AG08396 (cell line): Measurements from ENCODE around the gene EXOC2.
A peak's percentile ranks its signal among the peaks of the same experiment; 100 is the strongest.
"Not testable (repeated sequence)": the region's sequence is repeated elsewhere in the genome, so short reads cannot be mapped to it uniquely, and the experiment has no call there.

Experiments used
- DNase-seq: peaks from one replicate; pipeline ENCODE4 v3.0.0; 2012; ENCODE audit warnings: low spot score, mixed read lengths

Gene EXOC2

GRCh38 chr6:710601-711571 is 17.9 kb upstream of the EXOC2 start:
- DNase-seq: peak; percentile 70

DNA sequence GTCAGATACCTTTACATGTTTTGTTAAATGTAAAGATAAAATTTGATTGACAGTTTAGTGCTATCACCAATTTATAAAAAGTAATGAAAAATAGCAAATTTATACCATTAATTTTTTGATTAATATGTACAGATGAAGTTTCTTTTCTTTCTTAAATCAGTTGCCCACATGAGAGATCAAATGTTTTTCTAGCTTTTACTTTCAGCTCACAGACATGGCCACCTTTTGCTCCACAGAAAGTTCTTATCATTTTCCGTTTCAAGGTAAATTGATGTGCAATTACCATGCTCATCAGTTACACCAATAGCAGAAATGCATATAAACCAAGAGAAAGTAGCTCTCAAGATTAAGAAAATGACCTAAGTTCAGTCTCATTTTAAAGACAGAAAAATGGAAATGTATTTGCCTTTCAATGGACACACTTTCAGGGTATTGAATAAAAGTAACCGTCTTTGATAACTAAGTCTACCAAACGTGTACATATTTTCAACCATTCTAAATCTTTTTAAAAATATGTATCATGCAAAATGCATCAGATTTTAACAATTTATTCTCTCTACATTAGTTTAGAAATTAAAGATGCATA is 16.6 kb upstream of the EXOC2 start:
- DNase-seq: no peak

GRCh38 chr6:708237-708598 is 15.3 kb upstream of the EXOC2 start:
- DNase-seq: no peak

DNA sequence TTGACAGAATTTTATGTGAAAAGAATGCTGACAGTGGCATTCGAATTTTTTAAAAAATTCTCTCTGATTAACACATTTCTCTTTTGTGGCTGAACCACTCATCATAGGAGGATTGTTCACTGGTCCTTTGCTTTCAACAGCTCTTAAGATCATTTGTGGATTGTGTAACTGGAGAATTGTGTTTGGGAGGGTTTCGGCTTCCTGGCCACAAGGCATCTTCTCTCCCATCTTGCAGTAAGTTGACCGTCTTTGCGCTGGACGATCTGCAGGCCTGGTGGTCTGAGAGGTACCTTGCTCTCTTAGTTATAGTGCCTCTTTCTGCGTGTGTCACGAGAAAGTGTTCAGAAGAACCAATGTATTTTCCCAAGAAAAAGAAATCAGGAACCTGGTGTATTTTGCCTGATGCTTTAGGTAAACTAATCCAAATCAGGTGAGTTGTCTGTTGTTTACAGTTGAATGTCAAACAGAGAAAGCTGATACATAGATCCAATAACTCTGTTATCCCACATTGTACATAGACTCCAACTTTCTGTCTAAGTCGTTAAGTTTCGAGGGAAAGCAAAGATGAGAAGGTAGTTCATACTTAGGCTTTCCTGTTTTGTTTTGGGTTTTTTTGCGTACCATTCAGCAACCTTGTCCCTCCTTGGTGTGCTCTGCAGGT is 14.8 kb upstream of the EXOC2 start:
- peak; percentile 40 for DNase-seq

DNA sequence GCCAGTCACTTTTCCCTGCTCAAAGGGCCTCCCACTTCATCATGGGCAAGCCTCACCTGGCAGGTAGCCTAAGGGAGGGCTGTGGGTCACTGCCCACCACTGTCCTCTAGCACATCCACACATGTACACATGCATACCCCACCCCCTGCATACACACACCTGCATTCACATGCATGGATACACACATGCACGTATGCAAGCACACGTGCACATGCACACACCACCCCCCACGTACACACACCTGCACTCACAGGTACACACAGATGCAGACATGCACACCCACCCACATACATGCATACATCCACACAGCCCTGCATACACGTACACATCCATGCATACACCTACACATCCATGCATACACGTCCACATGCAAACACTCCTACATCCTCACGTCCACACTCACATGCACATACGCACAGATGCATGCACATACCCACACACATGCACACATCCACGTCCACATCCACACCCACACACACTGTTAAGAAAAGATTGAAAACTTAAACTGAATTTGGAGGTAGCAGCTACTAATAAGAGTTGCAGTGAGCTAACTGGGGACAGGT is 14.0 kb upstream of the EXOC2 start:
- DNase-seq: no peak

GRCh38 chr6:706146-706545 is 13.2 kb upstream of the EXOC2 start:
- peak; percentile 48 for DNase-seq

- DNase-seq: no peak
Observed at GRCh38 chr6:705047-705446, 12.1 kb upstream of the EXOC2 start.

DNA sequence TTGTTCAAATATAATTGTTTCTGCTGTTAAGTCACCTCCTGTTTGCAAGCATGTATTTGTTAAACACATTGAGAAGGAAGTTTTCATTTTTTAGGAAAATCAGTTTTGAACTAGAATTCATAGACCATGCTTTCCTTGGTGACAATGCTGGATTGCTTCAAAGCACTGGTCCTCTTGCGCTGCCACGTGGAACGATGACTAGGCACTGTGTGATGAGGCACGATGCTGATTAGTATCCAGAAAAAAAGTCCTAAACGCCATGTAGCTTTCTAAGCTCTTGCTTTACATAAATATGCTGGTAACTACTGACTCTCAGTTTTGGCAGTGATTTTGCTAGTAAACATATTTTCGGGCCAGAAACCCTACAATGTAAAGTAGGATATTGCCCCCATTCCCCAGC is 11.1 kb upstream of the EXOC2 start:
- DNase-seq: peak; percentile 76

DNA sequence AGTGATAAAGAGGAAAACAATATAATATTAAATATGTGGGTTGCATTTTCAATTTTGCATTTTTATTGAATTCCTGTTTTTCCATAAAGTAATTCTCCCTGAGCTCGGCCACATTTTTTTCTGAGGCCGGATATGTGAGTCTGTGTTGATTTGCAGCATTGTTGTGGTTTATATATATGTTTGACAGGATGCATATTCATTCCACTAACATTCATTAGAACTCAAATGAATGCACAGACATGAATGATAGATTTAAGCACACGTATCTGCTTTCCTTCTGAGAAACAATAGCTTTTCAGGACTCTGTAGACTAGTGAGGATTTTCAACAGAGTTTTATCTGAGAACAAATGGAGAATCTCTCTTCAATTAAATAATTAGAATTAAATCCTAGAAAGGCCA is 10.6 kb upstream of the EXOC2 start:
- DNase-seq: no peak

DNA sequence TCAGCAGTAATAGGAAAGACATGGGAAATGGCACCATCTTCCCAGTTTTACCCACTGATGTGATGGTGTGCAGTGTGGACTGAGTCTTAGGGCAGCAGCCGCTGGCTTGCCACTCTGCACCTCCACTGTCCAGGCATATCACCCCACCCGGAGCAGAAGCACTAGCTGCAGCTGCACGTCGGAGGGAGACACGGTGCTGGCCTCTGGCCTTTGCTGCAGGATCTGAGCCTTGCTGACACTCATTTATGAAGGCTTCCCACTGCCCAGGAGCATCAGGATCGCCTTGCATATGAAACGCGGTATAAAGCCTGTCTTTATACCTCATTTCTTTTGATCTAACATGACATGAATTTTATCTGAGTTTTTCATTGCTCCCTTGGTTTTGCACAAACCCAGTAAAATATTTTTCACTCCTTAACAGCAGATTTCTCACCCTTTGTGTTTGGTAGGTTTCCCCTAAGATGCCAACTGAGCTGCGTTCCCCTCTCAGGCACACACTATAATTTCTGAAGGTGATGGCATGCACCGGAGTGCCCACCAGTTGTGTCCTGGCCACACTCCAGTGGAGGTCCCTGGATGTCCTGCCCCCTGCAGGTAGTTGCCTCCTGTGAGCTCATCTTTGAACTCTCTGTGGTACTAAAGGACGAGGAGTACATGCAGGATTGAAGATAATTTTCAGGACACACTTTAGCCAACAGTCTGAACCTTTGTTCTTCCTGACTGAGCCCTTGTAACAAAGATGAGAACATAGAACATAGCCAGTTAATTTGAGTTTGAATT is 9.0 kb upstream of the EXOC2 start:
- DNase-seq: no peak

GRCh38 chr6:701215-701614 is 8.3 kb upstream of the EXOC2 start:
- DNase-seq: no peak

DNA sequence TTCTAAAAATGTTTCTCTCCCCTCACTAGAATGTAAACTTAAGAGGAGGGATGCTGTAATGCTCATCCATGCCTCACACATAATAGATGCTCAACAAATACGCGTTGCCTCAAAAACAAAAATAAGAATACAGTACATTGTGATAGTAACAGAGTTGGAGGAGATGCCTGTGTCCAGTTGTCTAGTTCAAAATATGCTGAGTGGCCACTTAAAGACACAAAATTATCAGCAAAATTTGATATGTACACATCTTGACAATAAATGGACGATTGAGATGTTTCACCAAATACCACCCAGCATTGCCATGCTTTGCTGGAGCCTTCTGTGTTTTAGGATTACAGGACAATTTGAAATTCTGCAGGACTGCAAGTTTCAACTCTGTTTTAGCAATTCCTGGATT is 7.6 kb upstream of the EXOC2 start:
- DNase-seq: no peak

DNA sequence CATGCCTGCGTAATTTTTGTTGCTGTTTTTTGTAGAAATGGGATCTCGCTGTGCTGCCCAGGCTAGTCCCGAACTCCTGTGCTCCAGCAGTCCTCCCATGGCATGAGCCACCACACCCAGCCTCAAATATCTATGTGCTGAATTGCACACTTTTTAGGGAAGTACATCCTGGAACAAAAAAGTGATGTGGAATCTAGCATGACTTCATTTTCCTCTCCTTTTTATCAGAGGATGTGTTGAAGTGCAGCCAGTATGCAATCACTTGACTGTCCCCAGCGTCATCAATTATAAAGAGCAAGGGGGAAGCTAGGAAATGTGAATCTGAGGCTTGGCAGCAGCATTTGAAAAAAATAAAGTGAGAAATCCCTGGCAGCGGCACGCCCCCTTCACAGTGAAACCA is 6.4 kb upstream of the EXOC2 start:
- DNase-seq: no peak

DNA sequence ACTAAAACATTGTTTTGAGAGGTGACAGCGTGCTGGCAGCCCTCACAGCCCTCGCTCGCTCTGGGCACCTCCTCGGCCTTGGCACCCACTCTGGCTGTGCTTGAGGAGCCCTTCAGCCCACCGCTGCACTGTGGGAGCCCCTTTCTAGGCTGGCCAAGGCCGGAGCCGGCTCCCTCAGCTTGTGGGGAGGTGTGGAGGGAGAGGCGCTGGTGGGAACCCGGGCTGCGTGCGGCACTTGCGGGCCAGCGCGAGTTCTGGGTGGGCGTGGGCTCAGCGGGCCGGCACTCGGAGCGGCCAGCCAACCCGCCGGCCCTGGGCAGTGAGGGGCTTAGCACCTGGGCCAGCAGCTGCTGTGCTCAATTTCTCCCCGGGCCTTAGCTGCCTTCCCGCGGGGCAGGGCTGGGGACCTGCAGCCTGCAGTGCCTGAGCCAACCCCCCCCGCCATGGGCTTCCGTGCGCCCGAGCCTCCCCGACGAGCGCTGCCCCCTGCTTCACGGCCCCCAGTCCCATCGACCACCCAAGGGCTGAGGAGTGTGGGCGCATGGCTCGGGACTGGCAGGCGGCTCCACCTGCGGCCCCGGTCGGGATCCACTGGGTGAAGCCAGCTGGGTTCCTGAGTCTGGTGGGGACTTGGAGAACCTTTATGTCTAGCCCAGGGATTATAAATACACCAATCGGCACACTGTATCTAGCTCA is 1.6 kb upstream of the EXOC2 start:
- DNase-seq: not testable (repeated sequence)

DNA sequence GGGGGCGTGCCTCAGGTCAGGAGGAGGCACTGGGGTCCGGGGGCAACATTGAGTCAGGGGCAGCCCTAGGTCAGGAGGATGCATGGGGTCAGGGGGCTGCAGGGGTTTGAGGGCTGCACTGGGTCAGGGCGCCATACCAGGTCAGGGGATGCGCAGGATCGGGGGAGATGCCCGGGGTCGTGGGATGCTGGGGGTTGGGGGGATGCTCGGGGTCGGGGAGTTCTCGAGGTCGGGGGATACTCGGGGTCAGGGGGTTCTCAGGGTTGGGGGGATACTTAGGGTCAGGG is 727 bp upstream of the EXOC2 start:
- DNase-seq: no peak

DNA sequence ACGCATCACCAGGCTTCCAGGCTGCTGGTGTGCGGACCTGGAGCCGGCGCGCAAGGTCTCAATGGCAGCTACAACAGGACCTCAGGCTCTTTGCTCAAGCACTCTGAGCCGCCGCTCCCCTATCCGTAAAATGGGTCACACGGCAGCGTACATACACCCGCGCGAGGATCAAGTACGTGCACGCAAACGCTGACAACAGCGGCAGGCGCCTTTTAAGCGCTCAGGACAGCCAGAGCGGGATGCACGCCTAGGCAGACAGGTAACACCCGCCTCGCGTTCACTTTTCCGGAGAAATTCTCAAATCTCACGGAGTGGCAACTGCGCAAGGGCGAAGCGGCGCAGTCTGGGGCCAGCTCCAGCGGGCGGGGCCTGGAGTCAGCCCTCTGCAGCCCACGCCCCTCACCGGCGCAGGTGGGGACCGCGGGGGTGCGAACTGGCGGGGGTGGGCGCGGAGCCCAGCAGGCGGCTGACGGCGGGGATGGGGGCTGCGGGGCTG is 535 bp downstream of the EXOC2 start:
- peak; percentile 54 for DNase-seq

DNA sequence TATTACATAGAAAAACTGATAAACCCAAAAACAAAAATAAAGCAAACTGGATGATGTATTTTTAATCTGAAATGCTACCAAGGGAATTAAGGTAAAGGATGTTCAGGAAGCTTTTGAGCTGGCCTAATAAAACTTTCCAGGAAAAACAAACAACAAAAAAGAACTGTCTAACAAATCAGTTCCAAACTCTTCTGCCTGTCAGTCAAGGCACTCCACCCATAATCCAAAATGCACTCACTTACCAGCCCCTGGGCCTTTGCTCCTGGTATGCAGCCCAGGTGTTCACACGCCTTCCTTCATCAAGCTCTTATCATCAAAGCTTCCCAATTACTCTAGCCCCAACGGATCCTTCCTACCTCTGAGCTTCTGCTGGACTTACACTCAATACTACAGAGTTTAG is 3.7 kb downstream of the EXOC2 start:
- DNase-seq: no peak

- no peak for DNase-seq
Observed at GRCh38 chr6:686497-686896, 6.4 kb downstream of the EXOC2 start.

- peak; percentile 51 for DNase-seq
Observed at GRCh38 chr6:684831-685636, 7.9 kb downstream of the EXOC2 start.

DNA sequence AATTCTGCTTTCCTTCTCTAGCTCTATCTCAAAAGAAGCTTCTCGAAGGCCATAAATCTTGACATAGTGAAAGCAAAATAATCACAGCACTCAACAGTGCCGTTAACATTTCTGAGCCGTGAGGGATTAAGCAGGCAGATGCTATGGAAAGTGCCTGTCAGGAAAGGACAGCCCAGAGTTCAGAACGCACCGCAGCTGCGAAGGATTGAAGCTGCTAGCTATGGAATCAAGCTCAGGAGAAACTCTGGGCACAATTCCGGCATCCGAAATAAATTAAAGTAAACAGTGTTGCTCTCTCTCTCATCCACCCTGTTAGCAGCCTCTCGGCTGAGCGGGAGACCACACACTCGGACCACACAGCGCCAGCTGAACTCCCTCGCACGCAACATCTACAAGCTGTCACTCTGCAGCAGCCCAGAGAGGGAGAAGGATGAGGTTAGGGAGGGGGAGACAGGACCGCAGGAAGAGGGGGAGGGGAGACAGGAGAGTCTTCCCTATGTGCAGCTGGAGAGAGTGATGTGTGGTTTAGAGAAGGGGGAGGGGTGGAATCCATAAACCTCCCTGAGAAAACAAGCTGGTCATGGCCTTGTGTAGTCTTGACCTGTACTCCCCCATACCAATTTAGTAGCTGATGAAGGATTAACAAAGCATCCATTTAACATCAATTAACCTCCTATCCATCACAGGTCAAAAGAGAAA is 9.0 kb downstream of the EXOC2 start:
- peak; percentile 79 for DNase-seq
